Measurements from ENCODE around the gene LUZP2.

The LUZP2 gene

GRCh38 chr11:24511511-24511910 is 14.7 kb downstream of the LUZP2 start:
- Histone ChIP-seq H3K36me3 (ENCODE audit: control insufficient read depth, insufficient read depth, low read length) (no peaks in the 10 kb centered on the region), H3K9me3 (ENCODE audit: control insufficient read depth, insufficient read depth, low read length) (no peaks in the 10 kb centered on the region), H3K4me3 (ENCODE audit: low read depth, low read length) (no peak overlapping the region), H3K4me1 (ENCODE audit: control insufficient read depth, insufficient read depth, low read length) (peaks cover 29% of the 10 kb centered on the region), H3K27ac (ENCODE audit: low read depth, low read length) (no peak overlapping the region), H3K9ac (ENCODE audit: low read depth, low read length) (no peak overlapping the region), H3K27me3 (ENCODE audit: control insufficient read depth, insufficient read depth, low read length) (no peaks in the 10 kb centered on the region)

- no peaks in the 10 kb centered on the region for H3K27me3 ChIP-seq (ENCODE audit: control insufficient read depth, insufficient read depth, low read length)
- no peaks in the 10 kb centered on the region for H3K36me3 ChIP-seq (ENCODE audit: control insufficient read depth, insufficient read depth, low read length)
- no peak overlapping the region for H3K27ac ChIP-seq (ENCODE audit: low read depth, low read length)
- H3K9me3 ChIP-seq (ENCODE audit: control insufficient read depth, insufficient read depth, low read length): no peaks in the 10 kb centered on the region
- peaks cover 29% of the 10 kb centered on the region for H3K4me1 ChIP-seq (ENCODE audit: control insufficient read depth, insufficient read depth, low read length)
- no peak overlapping the region for H3K4me3 ChIP-seq (ENCODE audit: low read depth, low read length)
- no peak overlapping the region for H3K9ac ChIP-seq (ENCODE audit: low read depth, low read length)
Observed at GRCh38 chr11:24513479-24514218, 16.8 kb downstream of the LUZP2 start.

- Histone ChIP-seq H3K4me1 (ENCODE audit: control insufficient read depth, insufficient read depth, low read length) (peaks cover 29% of the 10 kb centered on the region), H3K36me3 (ENCODE audit: control insufficient read depth, insufficient read depth, low read length) (no peaks in the 10 kb centered on the region), H3K9ac (ENCODE audit: low read depth, low read length) (no peak overlapping the region), H3K27ac (ENCODE audit: low read depth, low read length) (no peak overlapping the region), H3K27me3 (ENCODE audit: control insufficient read depth, insufficient read depth, low read length) (no peaks in the 10 kb centered on the region), H3K4me3 (ENCODE audit: low read depth, low read length) (peak overlapping the region; percentile 0; the same call in 1 of the 2 replicates), H3K9me3 (ENCODE audit: control insufficient read depth, insufficient read depth, low read length) (no peaks in the 10 kb centered on the region)
Observed at GRCh38 chr11:24514219-24514594, 17.4 kb downstream of the LUZP2 start.

- Histone ChIP-seq H3K27ac (ENCODE audit: low read depth, low read length) (no peak overlapping the region), H3K9ac (ENCODE audit: low read depth, low read length) (no peak overlapping the region), H3K9me3 (ENCODE audit: control insufficient read depth, insufficient read depth, low read length) (no peaks in the 10 kb centered on the region), H3K4me3 (ENCODE audit: low read depth, low read length) (no peak overlapping the region), H3K27me3 (ENCODE audit: control insufficient read depth, insufficient read depth, low read length) (no peaks in the 10 kb centered on the region), H3K4me1 (ENCODE audit: control insufficient read depth, insufficient read depth, low read length) (peaks cover 29% of the 10 kb centered on the region), H3K36me3 (ENCODE audit: control insufficient read depth, insufficient read depth, low read length) (no peaks in the 10 kb centered on the region)
Observed at GRCh38 chr11:24515632-24516031, 18.8 kb downstream of the LUZP2 start.

GRCh38 chr11:24516638-24517037 is 19.8 kb downstream of the LUZP2 start:
- H3K36me3 ChIP-seq (ENCODE audit: control insufficient read depth, insufficient read depth, low read length): no peaks in the 10 kb centered on the region
- H3K27me3 ChIP-seq (ENCODE audit: control insufficient read depth, insufficient read depth, low read length): no peaks in the 10 kb centered on the region
- no peak overlapping the region for H3K27ac ChIP-seq (ENCODE audit: low read depth, low read length)
- peaks cover 29% of the 10 kb centered on the region for H3K4me1 ChIP-seq (ENCODE audit: control insufficient read depth, insufficient read depth, low read length)
- H3K9me3 ChIP-seq (ENCODE audit: control insufficient read depth, insufficient read depth, low read length): no peaks in the 10 kb centered on the region
- H3K9ac ChIP-seq (ENCODE audit: low read depth, low read length): no peak overlapping the region
- H3K4me3 ChIP-seq (ENCODE audit: low read depth, low read length): no peak overlapping the region

GRCh38 chr11:24521601-24522000 is 24.7 kb downstream of the LUZP2 start:
- H3K9ac ChIP-seq (ENCODE audit: low read depth, low read length): no peak overlapping the region
- no peaks in the 10 kb centered on the region for H3K36me3 ChIP-seq (ENCODE audit: control insufficient read depth, insufficient read depth, low read length)
- no peaks in the 10 kb centered on the region for H3K4me1 ChIP-seq (ENCODE audit: control insufficient read depth, insufficient read depth, low read length)
- H3K4me3 ChIP-seq (ENCODE audit: low read depth, low read length): no peak overlapping the region
- H3K9me3 ChIP-seq (ENCODE audit: control insufficient read depth, insufficient read depth, low read length): no peaks in the 10 kb centered on the region
- H3K27ac ChIP-seq (ENCODE audit: low read depth, low read length): no peak overlapping the region
- H3K27me3 ChIP-seq (ENCODE audit: control insufficient read depth, insufficient read depth, low read length): no peaks in the 10 kb centered on the region

- Histone ChIP-seq H3K36me3 (ENCODE audit: control insufficient read depth, insufficient read depth, low read length) (no peaks in the 10 kb centered on the region), H3K9me3 (ENCODE audit: control insufficient read depth, insufficient read depth, low read length) (no peaks in the 10 kb centered on the region), H3K27ac (ENCODE audit: low read depth, low read length) (no peak overlapping the region), H3K9ac (ENCODE audit: low read depth, low read length) (no peak overlapping the region), H3K27me3 (ENCODE audit: control insufficient read depth, insufficient read depth, low read length) (no peaks in the 10 kb centered on the region), H3K4me3 (ENCODE audit: low read depth, low read length) (no peak overlapping the region), H3K4me1 (ENCODE audit: control insufficient read depth, insufficient read depth, low read length) (no peaks in the 10 kb centered on the region)
Observed at GRCh38 chr11:24524156-24524555, 27.3 kb downstream of the LUZP2 start.

- H3K4me3 ChIP-seq (ENCODE audit: low read depth, low read length): no peak overlapping the region
- H3K9ac ChIP-seq (ENCODE audit: low read depth, low read length): no peak overlapping the region
- no peaks in the 10 kb centered on the region for H3K27me3 ChIP-seq (ENCODE audit: control insufficient read depth, insufficient read depth, low read length)
- no peaks in the 10 kb centered on the region for H3K36me3 ChIP-seq (ENCODE audit: control insufficient read depth, insufficient read depth, low read length)
- no peak overlapping the region for H3K27ac ChIP-seq (ENCODE audit: low read depth, low read length)
- no peaks in the 10 kb centered on the region for H3K9me3 ChIP-seq (ENCODE audit: control insufficient read depth, insufficient read depth, low read length)
- no peaks in the 10 kb centered on the region; the same call in 1 of the 2 replicates for H3K4me1 ChIP-seq (ENCODE audit: control insufficient read depth, insufficient read depth, low read length)
Observed at GRCh38 chr11:24531528-24531927, 34.7 kb downstream of the LUZP2 start.

- no peak overlapping the region for H3K27ac ChIP-seq (ENCODE audit: low read depth, low read length)
Observed at GRCh38 chr11:24543771-24544170, 46.9 kb downstream of the LUZP2 start.

GRCh38 chr11:24556693-24557092 is 59.8 kb downstream of the LUZP2 start:
- Histone ChIP-seq H3K9me3 (ENCODE audit: control insufficient read depth, insufficient read depth, low read length) (no peaks in the 10 kb centered on the region), H3K36me3 (ENCODE audit: control insufficient read depth, insufficient read depth, low read length) (no peaks in the 10 kb centered on the region), H3K9ac (ENCODE audit: low read depth, low read length) (no peak overlapping the region), H3K27me3 (ENCODE audit: control insufficient read depth, insufficient read depth, low read length) (no peaks in the 10 kb centered on the region), H3K4me1 (ENCODE audit: control insufficient read depth, insufficient read depth, low read length) (peaks cover 7% of the 10 kb centered on the region), H3K4me3 (ENCODE audit: low read depth, low read length) (no peak overlapping the region), H3K27ac (ENCODE audit: low read depth, low read length) (no peak overlapping the region)

More at GRCh38 chr11:24543771-24544170, 46.9 kb downstream of the LUZP2 start:
- Histone ChIP-seq H3K9me3 (ENCODE audit: control insufficient read depth, insufficient read depth, low read length) (no peaks in the 10 kb centered on the region), H3K27me3 (ENCODE audit: control insufficient read depth, insufficient read depth, low read length) (no peaks in the 10 kb centered on the region), H3K36me3 (ENCODE audit: control insufficient read depth, insufficient read depth, low read length) (no peaks in the 10 kb centered on the region), H3K4me3 (ENCODE audit: low read depth, low read length) (no peak overlapping the region), H3K4me1 (ENCODE audit: control insufficient read depth, insufficient read depth, low read length) (no peaks in the 10 kb centered on the region), H3K9ac (ENCODE audit: low read depth, low read length) (no peak overlapping the region)

GRCh38 chr11:24559315-24559714 is 62.5 kb downstream of the LUZP2 start:
- Histone ChIP-seq H3K9me3 (ENCODE audit: control insufficient read depth, insufficient read depth, low read length) (no peaks in the 10 kb centered on the region), H3K27me3 (ENCODE audit: control insufficient read depth, insufficient read depth, low read length) (no peaks in the 10 kb centered on the region), H3K4me3 (ENCODE audit: low read depth, low read length) (no peak overlapping the region), H3K36me3 (ENCODE audit: control insufficient read depth, insufficient read depth, low read length) (no peaks in the 10 kb centered on the region), H3K9ac (ENCODE audit: low read depth, low read length) (no peak overlapping the region), H3K27ac (ENCODE audit: low read depth, low read length) (no peak overlapping the region), H3K4me1 (ENCODE audit: control insufficient read depth, insufficient read depth, low read length) (peaks cover 7% of the 10 kb centered on the region)
